IMR-90 (cell line): Measurements from ENCODE around the gene SLC9A2. TPM values are rescaled to one million over a fixed set of nuclear protein-coding genes. Genes with fewer than 3 reads are reported as not detected.

Source experiments
- ATAC-seq: fragments of 200-7000 bp; cut with Tn5 transposase; 2 replicates; pipeline ENCODE4 v1.9.1; 2020; ENCODE audit warnings: low read depth, mild to moderate bottlenecking, moderate library complexity
- BruUV-seq: library from RNA; stranded (reverse); fragments of 400-500 nt; replicated peaks from 2 replicates; lab custom pipeline; 2021; lab: Mats Ljungman, UMichigan
- CTCF ChIA-PET: fragments of 300-600 bp; formaldehyde crosslinking; extraction: SDS; loops from one replicate; lab custom pipeline; 2021; ENCODE audit warnings: antibody characterized with exemption; lab: Yijun Ruan, JAX
- POLR2A ChIA-PET: fragments of 300-600 bp; sonication (Branson Sonifier 250); formaldehyde crosslinking; loops from one replicate; lab custom pipeline; 2022; ENCODE audit warnings: antibody characterized with exemption; ENCODE audit not compliant: unreplicated experiment; lab: Charles Lee
- DNase-seq: peaks from one replicate; pipeline ENCODE4 v3.0.0; 2013
- H2AFZ ChIP-seq: replicated peaks from 2 replicates; pipeline ENCODE3; 2013; ENCODE audit warnings: low read length, mild to moderate bottlenecking; ENCODE audit not compliant: poor library complexity
- H2AK5ac ChIP-seq: 2 replicates; pipeline ENCODE4 v1.6.1; 2013; ENCODE audit warnings: low read depth, low read length, inconsistent platforms
- H2AK9ac ChIP-seq: replicated peaks from 2 replicates; pipeline ENCODE3; 2013; ENCODE audit warnings: mild to moderate bottlenecking, low read depth, low read length, moderate library complexity; ENCODE audit not compliant: poor library complexity
- H2BK120ac ChIP-seq: 2 replicates; pipeline ENCODE4 v1.6.1; 2013; ENCODE audit warnings: low read depth, low read length, inconsistent platforms
- H2BK15ac ChIP-seq: 3 replicates; pipeline ENCODE4 v1.6.1; 2013; ENCODE audit warnings: low read depth, low read length, inconsistent platforms
- H2BK20ac ChIP-seq: 2 replicates; pipeline ENCODE4 v1.6.1; 2013; ENCODE audit warnings: low read depth, mild to moderate bottlenecking, inconsistent platforms, low read length, moderate library complexity
- H2BK5ac ChIP-seq: 2 replicates; pipeline ENCODE4 v1.6.1; 2013; ENCODE audit warnings: mild to moderate bottlenecking, low read depth, low read length, inconsistent platforms; ENCODE audit not compliant: poor library complexity, severe bottlenecking
- H3K14ac ChIP-seq: replicated peaks from 2 replicates; pipeline ENCODE4 v1.6.1; 2013; ENCODE audit warnings: low read depth, low read length, inconsistent platforms
- H3K18ac ChIP-seq: 2 replicates; pipeline ENCODE4 v1.6.1; 2013; ENCODE audit warnings: low read depth, low read length, control low read depth
- H3K23ac ChIP-seq: 2 replicates; pipeline ENCODE4 v1.6.1; 2013; ENCODE audit warnings: low read depth, low read length, inconsistent platforms
- H3K27ac ChIP-seq: 2 replicates; pipeline ENCODE4 v1.5.1; 2013; ENCODE audit warnings: mild to moderate bottlenecking, control low read depth, low read length; ENCODE audit not compliant: insufficient read depth
- H3K27me3 ChIP-seq: 2 replicates; pipeline ENCODE4 v1.6.1; 2013; ENCODE audit warnings: low read length; ENCODE audit not compliant: control insufficient read depth, insufficient read depth
- H3K36me3 ChIP-seq: 2 replicates; pipeline ENCODE4 v1.6.1; 2013; ENCODE audit warnings: low read length, mixed read lengths; ENCODE audit not compliant: control insufficient read depth, insufficient read depth
- H3K4ac ChIP-seq: 2 replicates; pipeline ENCODE4 v1.6.1; 2013; ENCODE audit warnings: low read depth, low read length, inconsistent platforms
- H3K4me1 ChIP-seq: 2 replicates; pipeline ENCODE4 v1.6.1; 2013; ENCODE audit warnings: low read length, mixed read lengths; ENCODE audit not compliant: control insufficient read depth, insufficient read depth
- H3K4me2 ChIP-seq: 2 replicates; pipeline ENCODE4 v1.6.1; 2013; ENCODE audit warnings: low read depth, mild to moderate bottlenecking, control low read depth, low read length, moderate library complexity
- H3K4me3 ChIP-seq: 2 replicates; pipeline ENCODE4 v1.5.1; 2013; ENCODE audit warnings: low read depth, mild to moderate bottlenecking, control low read depth, low read length, moderate library complexity; ENCODE audit not compliant: insufficient read depth
- H3K56ac ChIP-seq: 2 replicates; pipeline ENCODE4 v1.6.1; 2013; ENCODE audit warnings: low read length, inconsistent platforms; ENCODE audit not compliant: insufficient read depth; ENCODE audit errors: extremely low read depth
- H3K79me1 ChIP-seq, 2 experiments: 2 replicates each; pipeline ENCODE4 v1.6.1; 2013; ENCODE audit warnings: low read length in 2 of 2, inconsistent platforms in 1 of 2, low read depth in 1 of 2
- H3K9ac ChIP-seq: 2 replicates; pipeline ENCODE4 v1.6.1; 2013; ENCODE audit warnings: low read depth, low read length, control low read depth
- H3K9me1 ChIP-seq: 2 replicates; pipeline ENCODE4 v1.6.1; 2013; ENCODE audit warnings: low read length, inconsistent platforms; ENCODE audit not compliant: insufficient read depth
- H3K9me3 ChIP-seq: 2 replicates; pipeline ENCODE4 v1.6.1; 2013; ENCODE audit warnings: low read length; ENCODE audit not compliant: control insufficient read depth, insufficient read depth
- H4K20me1 ChIP-seq: 2 replicates; pipeline ENCODE4 v1.6.1; 2013; ENCODE audit warnings: low read length, inconsistent platforms; ENCODE audit not compliant: insufficient read depth
- H4K5ac ChIP-seq: 2 replicates; pipeline ENCODE4 v1.6.1; 2013; ENCODE audit warnings: mild to moderate bottlenecking, low read depth, low read length, control low read depth
- H4K8ac ChIP-seq, 2 experiments: 2 replicates each; pipeline ENCODE4 v1.6.1; 2013; ENCODE audit warnings: low read depth in 2 of 2, low read length in 2 of 2, control low read depth in 1 of 2, inconsistent platforms in 1 of 2
- H4K91ac ChIP-seq: 2 replicates; pipeline ENCODE4 v1.6.1; 2013; ENCODE audit warnings: low read depth, low read length, inconsistent platforms; ENCODE audit not compliant: insufficient read depth
- CHD1 ChIP-seq: IDR thresholded peaks from 2 replicates; pipeline ENCODE4 v1.6.1; 2012; ENCODE audit warnings: low read depth, low read length, improper control_type of control experiment
- ELK1 ChIP-seq: fragments of 150-350 bp; IDR thresholded peaks from 2 replicates; pipeline ENCODE4 v1.6.1; 2016; ENCODE audit warnings: low read depth, mild to moderate bottlenecking, low read length, moderate library complexity, borderline replicate concordance
- WGBS, 2 experiments: methylation state at CpG; one replicate each; pipeline versions ENCODE4 v1.1.5 to v1.1.7; 2013; ENCODE audit warnings: missing lambda C conversion rate in 2 of 2; ENCODE audit not compliant: insufficient read length in 1 of 2; ENCODE audit errors: extremely low coverage in 2 of 2; 5-methylcytosine and 5-hydroxymethylcytosine counted together
- dilution Hi-C: fragments of 300-500 bp; cut with HindIII; formaldehyde crosslinking; loops from one replicate; pipeline ENCODE4 v1.14.3; 2018; ENCODE audit warnings: low sequenced_read_pairs; ENCODE audit not compliant: unreplicated experiment
- in situ Hi-C: fragments of 300-500 bp; cut with MboI; formaldehyde crosslinking; loops from 3 replicates; pipeline ENCODE4 v1.14.3; 2019; ENCODE audit warnings: low sequenced_read_pairs, inconsistent platforms, mixed read lengths
- intact Hi-C: fragments of 100-400 bp; cut with micrococcal nuclease; formaldehyde crosslinking; loops from 2 replicates; pipeline ENCODE4 v1.10.0; 2022
- polyA plus RNA-seq, 3 experiments: library from polyadenylated mRNA; depleted of rRNA; stranded (reverse); fragments of >200 nt; gene quantifications; 2 replicates each; pipeline ENCODE4 v1.2.3, GENCODE V29; 2012; ENCODE audit warnings: low replicate concordance in 1 of 3
- total RNA-seq: library from RNA; depleted of rRNA; stranded (reverse); fragments of >200 nt; gene quantifications from 2 replicates; pipeline ENCODE4 v1.2.3, GENCODE V29; 2012

Gene SLC9A2
- total and polyA plus RNA-seq, 2 of the 4 experiments (the other 2 are of a cell fraction): not detected

GRCh38 chr2:102743259-102743658 lies 123.9 kb downstream of the SLC9A2 start:
- no peak for DNase-seq
- Histone ChIP-seq H3K18ac (no peak overlapping the region), H3K27me3 (no peaks in the 10 kb centered on the region), H2BK20ac (no peak overlapping the region), H2AK5ac (no peak overlapping the region), H3K79me1 (no peaks in the 10 kb centered on the region), H3K14ac (no peak overlapping the region), H3K4me3 (no peak overlapping the region), H3K36me3 (no peaks in the 10 kb centered on the region), H3K4me2 (no peak overlapping the region), H2BK15ac (no peak overlapping the region), H3K9me1 (no peaks in the 10 kb centered on the region), H3K23ac (no peak overlapping the region), H2BK120ac (no peak overlapping the region), H3K4ac (no peak overlapping the region), H3K9me3 (no peaks in the 10 kb centered on the region), H4K5ac (no peak overlapping the region), H2AK9ac (no peak overlapping the region), H3K4me1 (no peaks in the 10 kb centered on the region), H2BK5ac (no peak overlapping the region), H4K20me1 (no peaks in the 10 kb centered on the region), H4K8ac (no peak overlapping the region), H2AFZ (no peak overlapping the region), H3K9ac (no peak overlapping the region), H4K91ac (no peak overlapping the region), H3K27ac (no peak overlapping the region), H3K56ac (no peak overlapping the region)
- no peak for ATAC-seq
- no CpG with 5 or more reads among the region's 3 CpGs for WGBS, 2 experiments
- ChIA-PET CTCF (interaction anchor here (0.6 kb wide), 1 partner anchor 13 kb away, joined by 5 read pairs; no protein-coding TSS in a partner anchor), POLR2A (no interaction called here)
- TF ChIP-seq CHD1: no peak
- TF ChIP-seq ELK1: no peak
- intact Hi-C loops (no loop called here), dilution Hi-C loops (no loop called here), in situ Hi-C loops (no loop called here)
- BruUV-seq: no TSS peak
